OCI-LY1 (cell line): Measurements from ENCODE around the gene DPY19L3.

Experiments
- CTCF ChIP-seq: fragments of 200-600 bp; sonication (generic), shearing (Covaris generic); IDR thresholded peaks from 2 replicates; pipeline ENCODE4 v1.5.1; 2017; ENCODE audit warnings: mild to moderate bottlenecking, antibody characterized with exemption, low read length, moderate library complexity, mixed read lengths
- EZH2 ChIP-seq: fragments of 200-600 bp; sonication (generic), shearing (Covaris generic); IDR thresholded peaks from 2 replicates; pipeline ENCODE4 v1.8.0; 2017; ENCODE audit warnings: borderline replicate concordance, mixed run types, mild to moderate bottlenecking, antibody characterized with exemption, low read length, moderate library complexity, mixed read lengths

GRCh38 chr19:32415669-32416068 lies 10.1 kb downstream of the DPY19L3 start:
- TF ChIP-seq CTCF (no peak), EZH2 (no peak)
